Measurements from ENCODE around the gene ATP1B2.
"Not testable (repeated sequence)": the region's sequence is repeated elsewhere in the genome, so short reads cannot be mapped to it uniquely, and the experiment has no call there.

ATP1B2 gene

DNA sequence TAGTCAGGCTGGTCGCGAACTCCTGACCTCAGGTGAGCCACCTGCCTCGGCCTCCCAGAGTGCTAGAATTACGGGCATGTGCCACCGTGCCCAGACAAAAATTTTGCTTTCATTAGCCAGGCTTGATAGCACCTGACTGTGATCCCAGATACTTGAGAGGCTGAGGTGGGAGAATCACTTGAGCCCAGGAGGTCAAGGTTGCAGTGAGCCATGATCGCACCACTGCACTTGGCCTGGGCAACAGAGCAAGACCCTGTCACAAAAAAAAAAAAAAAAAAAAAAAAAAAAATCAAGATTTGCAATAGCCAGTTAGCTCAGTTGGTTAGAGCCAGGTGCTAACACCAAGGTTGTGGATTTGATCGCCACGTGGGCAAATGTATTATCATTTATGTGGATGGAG is 29.9 kb upstream of the ATP1B2 start:
- no peak overlapping the region for H2AFZ ChIP-seq (ENCODE audit: low read length)
- no peaks in the 10 kb centered on the region for H3K9me2 ChIP-seq (ENCODE audit: low read depth, low read length)
- no peak overlapping the region for H3K27ac ChIP-seq (ENCODE audit: low read depth, low read length, poor library complexity, severe bottlenecking)
- no peaks in the 10 kb centered on the region for H3K27me3 ChIP-seq (ENCODE audit: insufficient read depth, low read length)
- H3K4me1 ChIP-seq (ENCODE audit: insufficient read depth, low read length, severe bottlenecking), result no peaks in the 10 kb centered on the region
- no peaks in the 10 kb centered on the region for H3F3A ChIP-seq (ENCODE audit: insufficient read depth, low read length)
- no peaks in the 10 kb centered on the region; the same call in 1 of the 2 replicates for H3K36me3 ChIP-seq (ENCODE audit: insufficient read depth, low read length)
- no peaks in the 10 kb centered on the region for H4K20me1 ChIP-seq (ENCODE audit: insufficient read depth, low read length)
- no peak overlapping the region for H3K4me3 ChIP-seq (ENCODE audit: low read depth, low read length, poor library complexity, severe bottlenecking)
- no peak overlapping the region for H3K4me2 ChIP-seq (ENCODE audit: low read length)
- H3K79me2 ChIP-seq (ENCODE audit: insufficient read depth, low read length), result no peaks in the 10 kb centered on the region
- no peak overlapping the region for H3K9ac ChIP-seq (ENCODE audit: low read length)
- no peaks in the 10 kb centered on the region for H3K9me3 ChIP-seq (ENCODE audit: low read length)
- TF ChIP-seq EZH2 (IDR thresholded peaks at IDR 0.05; ENCODE audit: borderline replicate concordance, low read length), result no peak
- TF ChIP-seq, protein P1, sequence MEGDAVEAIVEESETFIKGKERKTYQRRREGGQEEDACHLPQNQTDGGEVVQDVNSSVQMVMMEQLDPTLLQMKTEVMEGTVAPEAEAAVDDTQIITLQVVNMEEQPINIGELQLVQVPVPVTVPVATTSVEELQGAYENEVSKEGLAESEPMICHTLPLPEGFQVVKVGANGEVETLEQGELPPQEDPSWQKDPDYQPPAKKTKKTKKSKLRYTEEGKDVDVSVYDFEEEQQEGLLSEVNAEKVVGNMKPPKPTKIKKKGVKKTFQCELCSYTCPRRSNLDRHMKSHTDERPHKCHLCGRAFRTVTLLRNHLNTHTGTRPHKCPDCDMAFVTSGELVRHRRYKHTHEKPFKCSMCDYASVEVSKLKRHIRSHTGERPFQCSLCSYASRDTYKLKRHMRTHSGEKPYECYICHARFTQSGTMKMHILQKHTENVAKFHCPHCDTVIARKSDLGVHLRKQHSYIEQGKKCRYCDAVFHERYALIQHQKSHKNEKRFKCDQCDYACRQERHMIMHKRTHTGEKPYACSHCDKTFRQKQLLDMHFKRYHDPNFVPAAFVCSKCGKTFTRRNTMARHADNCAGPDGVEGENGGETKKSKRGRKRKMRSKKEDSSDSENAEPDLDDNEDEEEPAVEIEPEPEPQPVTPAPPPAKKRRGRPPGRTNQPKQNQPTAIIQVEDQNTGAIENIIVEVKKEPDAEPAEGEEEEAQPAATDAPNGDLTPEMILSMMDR (IDR thresholded peaks at IDR 0.05; ENCODE audit: low read length), result no peak

GRCh38 chr17:7623661-7624060 is 27.1 kb upstream of the ATP1B2 start:
- Histone ChIP-seq H3K4me2 (ENCODE audit: low read length) (no peak overlapping the region), H3K27ac (ENCODE audit: low read depth, low read length, poor library complexity, severe bottlenecking) (no peak overlapping the region), H2AFZ (ENCODE audit: low read length) (no peak overlapping the region), H3K79me2 (ENCODE audit: insufficient read depth, low read length) (no peaks in the 10 kb centered on the region), H3K9me3 (ENCODE audit: low read length) (no peaks in the 10 kb centered on the region), H3K36me3 (ENCODE audit: insufficient read depth, low read length) (no peaks in the 10 kb centered on the region; the same call in 1 of the 2 replicates), H3K4me1 (ENCODE audit: insufficient read depth, low read length, severe bottlenecking) (peaks cover 5% of the 10 kb centered on the region), H3K27me3 (ENCODE audit: insufficient read depth, low read length) (no peaks in the 10 kb centered on the region), H3F3A (ENCODE audit: insufficient read depth, low read length) (no peaks in the 10 kb centered on the region), H4K20me1 (ENCODE audit: insufficient read depth, low read length) (no peaks in the 10 kb centered on the region), H3K9ac (ENCODE audit: low read length) (no peak overlapping the region), H3K9me2 (ENCODE audit: low read depth, low read length) (no peaks in the 10 kb centered on the region), H3K4me3 (ENCODE audit: low read depth, low read length, poor library complexity, severe bottlenecking) (no peak overlapping the region)
- no peak for TF ChIP-seq EZH2 (IDR thresholded peaks at IDR 0.05; ENCODE audit: borderline replicate concordance, low read length)
- TF ChIP-seq, protein P1 (IDR thresholded peaks at IDR 0.05; ENCODE audit: low read length), result no peak

GRCh38 chr17:7625749-7626148 is 25.0 kb upstream of the ATP1B2 start:
- not testable (repeated sequence) for H4K20me1 ChIP-seq (ENCODE audit: insufficient read depth, low read length); H3K9me2 ChIP-seq (ENCODE audit: low read depth, low read length); H3K36me3 ChIP-seq (ENCODE audit: insufficient read depth, low read length); H3K9ac ChIP-seq (ENCODE audit: low read length); H3K27ac ChIP-seq (ENCODE audit: low read depth, low read length, poor library complexity, severe bottlenecking); H3K4me2 ChIP-seq (ENCODE audit: low read length); H2AFZ ChIP-seq (ENCODE audit: low read length); H3K4me3 ChIP-seq (ENCODE audit: low read depth, low read length, poor library complexity, severe bottlenecking); H3K9me3 ChIP-seq (ENCODE audit: low read length); H3K79me2 ChIP-seq (ENCODE audit: insufficient read depth, low read length); H3F3A ChIP-seq (ENCODE audit: insufficient read depth, low read length); H3K27me3 ChIP-seq (ENCODE audit: insufficient read depth, low read length); H3K4me1 ChIP-seq (ENCODE audit: insufficient read depth, low read length, severe bottlenecking)

DNA sequence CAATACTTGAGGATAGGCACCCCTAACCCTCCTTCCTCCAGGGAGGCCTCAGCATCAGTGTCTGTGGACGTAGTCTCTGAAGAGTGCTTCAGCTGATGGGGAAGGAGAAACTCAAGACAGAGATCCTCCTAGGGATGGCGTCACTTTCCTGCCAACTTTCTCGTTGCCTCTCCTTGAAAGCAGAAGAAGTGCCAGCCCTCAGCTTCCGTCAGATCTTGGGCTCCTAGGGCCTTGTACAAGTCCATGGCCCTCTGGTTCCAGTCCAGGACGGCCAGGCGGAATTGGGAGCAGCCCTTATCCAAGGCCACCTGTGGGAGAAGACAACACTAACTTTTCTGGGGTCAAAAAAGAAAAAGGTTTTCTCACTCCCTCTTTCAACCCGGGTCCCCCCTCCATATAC is 24.4 kb upstream of the ATP1B2 start:
- no peak overlapping the region for H2AFZ ChIP-seq (ENCODE audit: low read length)
- H3F3A ChIP-seq (ENCODE audit: insufficient read depth, low read length), result no peaks in the 10 kb centered on the region
- H3K9me2 ChIP-seq (ENCODE audit: low read depth, low read length), result no peaks in the 10 kb centered on the region
- no peak overlapping the region for H3K27ac ChIP-seq (ENCODE audit: low read depth, low read length, poor library complexity, severe bottlenecking)
- peaks cover 5% of the 10 kb centered on the region for H3K4me1 ChIP-seq (ENCODE audit: insufficient read depth, low read length, severe bottlenecking)
- no peaks in the 10 kb centered on the region for H3K79me2 ChIP-seq (ENCODE audit: insufficient read depth, low read length)
- no peaks in the 10 kb centered on the region for H3K27me3 ChIP-seq (ENCODE audit: insufficient read depth, low read length)
- no peak overlapping the region for H3K4me3 ChIP-seq (ENCODE audit: low read depth, low read length, poor library complexity, severe bottlenecking)
- H4K20me1 ChIP-seq (ENCODE audit: insufficient read depth, low read length), result no peaks in the 10 kb centered on the region
- no peak overlapping the region for H3K4me2 ChIP-seq (ENCODE audit: low read length)
- TF ChIP-seq, protein P1 (IDR thresholded peaks at IDR 0.05; ENCODE audit: low read length), result no peak
- H3K9me3 ChIP-seq (ENCODE audit: low read length), result no peaks in the 10 kb centered on the region
- H3K9ac ChIP-seq (ENCODE audit: low read length), result no peak overlapping the region
- H3K36me3 ChIP-seq (ENCODE audit: insufficient read depth, low read length), result no peaks in the 10 kb centered on the region; the same call in 1 of the 2 replicates
